ENCODE data around the gene MAX. TPM values are rescaled to one million over a fixed set of nuclear protein-coding genes. Genes with fewer than 3 reads are reported as not detected.

MAX gene
- total and polyA plus RNA-seq, 2 of the 13 experiments (the other 11 are each of a cell fraction or from before 2014, with no cell fraction given): 28.5 to 29.3 TPM

DNA sequence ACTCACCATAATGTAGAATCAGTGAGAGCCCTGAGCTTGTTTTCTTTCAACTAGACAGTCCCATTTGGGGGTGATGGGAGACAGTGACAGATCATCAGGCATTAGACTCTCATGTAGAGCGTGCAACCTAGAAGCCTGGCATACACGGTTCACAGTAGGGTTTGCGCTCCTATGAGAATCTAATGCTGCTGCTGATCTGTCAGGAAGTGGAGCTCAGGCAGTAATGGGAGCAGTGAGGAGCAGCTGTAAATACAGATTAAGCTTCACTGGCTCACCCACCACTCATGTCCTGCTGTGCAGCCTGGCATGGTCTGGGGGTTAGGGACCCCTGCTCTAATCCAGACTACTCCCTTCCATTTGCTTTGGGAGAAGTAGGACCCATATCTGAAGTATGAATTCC lies 60.0 kb downstream of the MAX start:
- CTCF ChIA-PET (ENCODE audit: low intra/inter-chr PET ratio, low total read pairs): no interaction called here

More for the DNA sequence above, 60.0 kb downstream of the MAX start:
- H3K9me3 ChIP-seq (ENCODE audit: low read length): no peaks in the 10 kb centered on the region
- ATAC-seq (no peak), FAIRE-seq (no peak), DNase-seq (ENCODE audit: low spot score) (no peak)
- no peak overlapping the region for H3K27ac ChIP-seq (ENCODE audit: extremely low read length, insufficient read depth, low read length)
- TF ChIP-seq, protein P1, sequence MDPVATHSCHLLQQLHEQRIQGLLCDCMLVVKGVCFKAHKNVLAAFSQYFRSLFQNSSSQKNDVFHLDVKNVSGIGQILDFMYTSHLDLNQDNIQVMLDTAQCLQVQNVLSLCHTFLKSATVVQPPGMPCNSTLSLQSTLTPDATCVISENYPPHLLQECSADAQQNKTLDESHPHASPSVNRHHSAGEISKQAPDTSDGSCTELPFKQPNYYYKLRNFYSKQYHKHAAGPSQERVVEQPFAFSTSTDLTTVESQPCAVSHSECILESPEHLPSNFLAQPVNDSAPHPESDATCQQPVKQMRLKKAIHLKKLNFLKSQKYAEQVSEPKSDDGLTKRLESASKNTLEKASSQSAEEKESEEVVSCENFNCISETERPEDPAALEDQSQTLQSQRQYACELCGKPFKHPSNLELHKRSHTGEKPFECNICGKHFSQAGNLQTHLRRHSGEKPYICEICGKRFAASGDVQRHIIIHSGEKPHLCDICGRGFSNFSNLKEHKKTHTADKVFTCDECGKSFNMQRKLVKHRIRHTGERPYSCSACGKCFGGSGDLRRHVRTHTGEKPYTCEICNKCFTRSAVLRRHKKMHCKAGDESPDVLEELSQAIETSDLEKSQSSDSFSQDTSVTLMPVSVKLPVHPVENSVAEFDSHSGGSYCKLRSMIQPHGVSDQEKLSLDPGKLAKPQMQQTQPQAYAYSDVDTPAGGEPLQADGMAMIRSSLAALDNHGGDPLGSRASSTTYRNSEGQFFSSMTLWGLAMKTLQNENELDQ (CRISPR knock-in tag; IDR thresholded peaks at IDR 0.05; ENCODE audit: borderline replicate concordance): no peak
- TF ChIP-seq, protein P2, sequence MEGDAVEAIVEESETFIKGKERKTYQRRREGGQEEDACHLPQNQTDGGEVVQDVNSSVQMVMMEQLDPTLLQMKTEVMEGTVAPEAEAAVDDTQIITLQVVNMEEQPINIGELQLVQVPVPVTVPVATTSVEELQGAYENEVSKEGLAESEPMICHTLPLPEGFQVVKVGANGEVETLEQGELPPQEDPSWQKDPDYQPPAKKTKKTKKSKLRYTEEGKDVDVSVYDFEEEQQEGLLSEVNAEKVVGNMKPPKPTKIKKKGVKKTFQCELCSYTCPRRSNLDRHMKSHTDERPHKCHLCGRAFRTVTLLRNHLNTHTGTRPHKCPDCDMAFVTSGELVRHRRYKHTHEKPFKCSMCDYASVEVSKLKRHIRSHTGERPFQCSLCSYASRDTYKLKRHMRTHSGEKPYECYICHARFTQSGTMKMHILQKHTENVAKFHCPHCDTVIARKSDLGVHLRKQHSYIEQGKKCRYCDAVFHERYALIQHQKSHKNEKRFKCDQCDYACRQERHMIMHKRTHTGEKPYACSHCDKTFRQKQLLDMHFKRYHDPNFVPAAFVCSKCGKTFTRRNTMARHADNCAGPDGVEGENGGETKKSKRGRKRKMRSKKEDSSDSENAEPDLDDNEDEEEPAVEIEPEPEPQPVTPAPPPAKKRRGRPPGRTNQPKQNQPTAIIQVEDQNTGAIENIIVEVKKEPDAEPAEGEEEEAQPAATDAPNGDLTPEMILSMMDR (CRISPR knock-in tag; IDR thresholded peaks at IDR 0.05): no peak
- TF ChIP-seq ZNF883 (CRISPR knock-in tag; IDR thresholded peaks at IDR 0.05; ENCODE audit: not compliant biosample characterization): no peak
- TF ChIP-seq, protein P3, sequence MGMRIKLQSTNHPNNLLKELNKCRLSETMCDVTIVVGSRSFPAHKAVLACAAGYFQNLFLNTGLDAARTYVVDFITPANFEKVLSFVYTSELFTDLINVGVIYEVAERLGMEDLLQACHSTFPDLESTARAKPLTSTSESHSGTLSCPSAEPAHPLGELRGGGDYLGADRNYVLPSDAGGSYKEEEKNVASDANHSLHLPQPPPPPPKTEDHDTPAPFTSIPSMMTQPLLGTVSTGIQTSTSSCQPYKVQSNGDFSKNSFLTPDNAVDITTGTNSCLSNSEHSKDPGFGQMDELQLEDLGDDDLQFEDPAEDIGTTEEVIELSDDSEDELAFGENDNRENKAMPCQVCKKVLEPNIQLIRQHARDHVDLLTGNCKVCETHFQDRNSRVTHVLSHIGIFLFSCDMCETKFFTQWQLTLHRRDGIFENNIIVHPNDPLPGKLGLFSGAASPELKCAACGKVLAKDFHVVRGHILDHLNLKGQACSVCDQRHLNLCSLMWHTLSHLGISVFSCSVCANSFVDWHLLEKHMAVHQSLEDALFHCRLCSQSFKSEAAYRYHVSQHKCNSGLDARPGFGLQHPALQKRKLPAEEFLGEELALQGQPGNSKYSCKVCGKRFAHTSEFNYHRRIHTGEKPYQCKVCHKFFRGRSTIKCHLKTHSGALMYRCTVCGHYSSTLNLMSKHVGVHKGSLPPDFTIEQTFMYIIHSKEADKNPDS (CRISPR knock-in tag; IDR thresholded peaks at IDR 0.05): no peak
- no peak for TF ChIP-seq IRX3 (CRISPR knock-in tag; IDR thresholded peaks at IDR 0.05; ENCODE audit: borderline replicate concordance, low read depth)
- TF ChIP-seq, protein P4, sequence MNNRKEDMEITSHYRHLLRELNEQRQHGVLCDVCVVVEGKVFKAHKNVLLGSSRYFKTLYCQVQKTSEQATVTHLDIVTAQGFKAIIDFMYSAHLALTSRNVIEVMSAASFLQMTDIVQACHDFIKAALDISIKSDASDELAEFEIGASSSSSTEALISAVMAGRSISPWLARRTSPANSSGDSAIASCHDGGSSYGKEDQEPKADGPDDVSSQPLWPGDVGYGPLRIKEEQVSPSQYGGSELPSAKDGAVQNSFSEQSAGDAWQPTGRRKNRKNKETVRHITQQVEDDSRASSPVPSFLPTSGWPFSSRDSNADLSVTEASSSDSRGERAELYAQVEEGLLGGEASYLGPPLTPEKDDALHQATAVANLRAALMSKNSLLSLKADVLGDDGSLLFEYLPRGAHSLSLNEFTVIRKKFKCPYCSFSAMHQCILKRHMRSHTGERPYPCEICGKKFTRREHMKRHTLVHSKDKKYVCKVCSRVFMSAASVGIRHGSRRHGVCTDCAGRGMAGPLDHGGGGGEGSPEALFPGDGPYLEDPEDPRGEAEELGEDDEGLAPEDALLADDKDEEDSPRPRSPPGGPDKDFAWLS (CRISPR knock-in tag; IDR thresholded peaks at IDR 0.05; ENCODE audit: borderline replicate concordance): no peak
- no peak for TF ChIP-seq PITX1 (CRISPR knock-in tag; IDR thresholded peaks at IDR 0.05)
- no peak for TF ChIP-seq PAWR (CRISPR knock-in tag; IDR thresholded peaks at IDR 0.05; ENCODE audit: borderline replicate concordance)
- no peak for TF ChIP-seq ZNF788 (CRISPR knock-in tag; IDR thresholded peaks at IDR 0.05; ENCODE audit: borderline replicate concordance)
- in situ Hi-C loops (cut with HindIII; ENCODE audit: extremely low pct_ligation_motif_present, low pct_unique_long_range_greater_than_20kb): no loop called here
- BruUV-seq (replicated peaks): no TSS peak
- no peaks in the 10 kb centered on the region for H3K27me3 ChIP-seq (ENCODE audit: control insufficient read depth in 1 of 2, insufficient read depth in 2 of 2, low read length in 2 of 2)
- H3K4me1 ChIP-seq (ENCODE audit: insufficient read depth, low read length): no peaks in the 10 kb centered on the region
- intact Hi-C loops (cut with micrococcal nuclease; ENCODE audit: unreplicated experiment): no loop called here
- H4K20me1 ChIP-seq (ENCODE audit: insufficient read depth, low read length): no peaks in the 10 kb centered on the region
- no peak overlapping the region for H2AFZ ChIP-seq (ENCODE audit: low read length)
- peaks cover 11 to 54% of the 10 kb centered on the region in 2 experiments; a peak in 4 of 5 replicates for H3K36me3 ChIP-seq (replicated peaks in 1 of 2; ENCODE audit: control insufficient read depth in 1 of 2, insufficient read depth in 2 of 2, low read length in 2 of 2)
- POLR2A ChIA-PET: no interaction called here
- no peak overlapping the region for H3K9ac ChIP-seq (ENCODE audit: insufficient read depth, low read depth, low read length)
- 100% methylated on average over 3 of the region's 3 CpGs for WGBS (ENCODE audit: low lambda C conversion rate)
- no peak overlapping the region for H3K4me3 ChIP-seq (replicated peaks in 1 of 3; ENCODE audit: insufficient read depth in 1 of 3, low read depth in 2 of 3, low read length in 3 of 3)
- no peak overlapping the region for H3K4me2 ChIP-seq (ENCODE audit: low read depth, low read length)
- no peaks in the 10 kb centered on the region for H3K79me2 ChIP-seq (ENCODE audit: insufficient read depth, low read length)

All from HepG2 (cell line).